Tibial nerve (tissue), 4 donors: ENCODE results near the gene SLC40A1. TPM values are rescaled to one million over a fixed set of nuclear protein-coding genes. Genes with fewer than 3 reads are reported as not detected.
A peak's percentile ranks its signal among the peaks of the same experiment; 100 is the strongest.

ENCODE experiments used
- DNase-seq, 2 donors: peaks; one replicate each; pipeline ENCODE4 v3.0.0-alpha.2; 2019; ENCODE audit warnings: low spot score in 2 of 2
- H3K27ac ChIP-seq, 4 donors: fragments of 200-600 bp; sonication (generic) in 3 of 4; one replicate each; pipeline ENCODE4 v1.5.1; 2017 to 2019; ENCODE audit warnings: mild to moderate bottlenecking in 1 of 4
- H3K27me3 ChIP-seq, 2 donors: fragments of 200-600 bp; sonication (generic) in 1 of 2; one replicate each; pipeline versions ENCODE4 v1.5.1 to v1.6.0; 2017 to 2019
- H3K36me3 ChIP-seq, 3 donors: fragments of 200-600 bp; sonication (generic); one replicate each; pipeline ENCODE4 v1.5.1; 2018 to 2019
- H3K4me1 ChIP-seq, 4 donors: fragments of 200-600 bp; sonication (generic) in 3 of 4; one replicate each; pipeline ENCODE4 v1.5.1; 2017 to 2019
- H3K4me3 ChIP-seq, 4 donors: fragments of 200-600 bp; sonication (generic) in 3 of 4; one replicate each; pipeline ENCODE4 v1.5.1; 2017 to 2019; ENCODE audit warnings: mild to moderate bottlenecking in 1 of 4, moderate library complexity in 1 of 4
- H3K9me3 ChIP-seq, 4 donors: fragments of 200-600 bp; sonication (generic) in 3 of 4; one replicate each; pipeline ENCODE4 v1.5.1; 2017 to 2019
- EP300 ChIP-seq, 2 donors: sonication (generic); formaldehyde crosslinking; IDR thresholded peaks; one replicate each; pipeline ENCODE4 v1.6.1; 2017; ENCODE audit warnings: antibody characterized with exemption in 2 of 2, mild to moderate bottlenecking in 1 of 2
- POLR2A ChIP-seq, 2 donors: fragments of 450-650 bp; IDR thresholded peaks; one replicate each; pipeline ENCODE4 v1.6.1; 2017; ENCODE audit warnings: antibody characterized with exemption in 2 of 2, mild to moderate bottlenecking in 2 of 2, moderate library complexity in 2 of 2
- WGBS, 2 donors: methylation state at CpG; one replicate each; pipeline ENCODE4 v1.1.5; 2018; 5-methylcytosine and 5-hydroxymethylcytosine counted together
- total RNA-seq, 4 donors: library from RNA; depleted of rRNA; stranded (reverse); fragments of >200 nt; gene quantifications; one replicate each; pipeline ENCODE4 v1.1.0, GENCODE V29; 2016
- TF ChIP-seq, protein P1 (sequence below), 5 experiments: fragments of 200-600 bp in 3 of 5; fragments of 450-650 bp in 2 of 5; sonication (generic) in 3 of 5; IDR thresholded peaks; one replicate each; pipeline ENCODE4 v1.5.1; 2016 to 2019; ENCODE audit warnings: antibody characterized with exemption in 5 of 5, mild to moderate bottlenecking in 3 of 5, moderate library complexity in 2 of 5

SLC40A1 gene
- total RNA-seq, 4 donors from 2014 or later = 26.0 to 51.1 (median 36.0) TPM

- TF ChIP-seq, protein P1, sequence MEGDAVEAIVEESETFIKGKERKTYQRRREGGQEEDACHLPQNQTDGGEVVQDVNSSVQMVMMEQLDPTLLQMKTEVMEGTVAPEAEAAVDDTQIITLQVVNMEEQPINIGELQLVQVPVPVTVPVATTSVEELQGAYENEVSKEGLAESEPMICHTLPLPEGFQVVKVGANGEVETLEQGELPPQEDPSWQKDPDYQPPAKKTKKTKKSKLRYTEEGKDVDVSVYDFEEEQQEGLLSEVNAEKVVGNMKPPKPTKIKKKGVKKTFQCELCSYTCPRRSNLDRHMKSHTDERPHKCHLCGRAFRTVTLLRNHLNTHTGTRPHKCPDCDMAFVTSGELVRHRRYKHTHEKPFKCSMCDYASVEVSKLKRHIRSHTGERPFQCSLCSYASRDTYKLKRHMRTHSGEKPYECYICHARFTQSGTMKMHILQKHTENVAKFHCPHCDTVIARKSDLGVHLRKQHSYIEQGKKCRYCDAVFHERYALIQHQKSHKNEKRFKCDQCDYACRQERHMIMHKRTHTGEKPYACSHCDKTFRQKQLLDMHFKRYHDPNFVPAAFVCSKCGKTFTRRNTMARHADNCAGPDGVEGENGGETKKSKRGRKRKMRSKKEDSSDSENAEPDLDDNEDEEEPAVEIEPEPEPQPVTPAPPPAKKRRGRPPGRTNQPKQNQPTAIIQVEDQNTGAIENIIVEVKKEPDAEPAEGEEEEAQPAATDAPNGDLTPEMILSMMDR (IDR thresholded peaks at IDR 0.05) = no peak
- TF ChIP-seq EP300 (IDR thresholded peaks at IDR 0.05) = no peak
- TF ChIP-seq POLR2A (IDR thresholded peaks at IDR 0.05) = no peak
- peaks cover 0 to 22% (median 4%) of the 10 kb centered on the region in 4 donors for H3K4me1 ChIP-seq
- H3K27ac ChIP-seq = no peak overlapping the region
- DNase-seq = no peak
- no peaks in the 10 kb centered on the region for H3K9me3 ChIP-seq
- WGBS, 2 donors = 87 to 88% methylated on average over 4 of the region's 4 CpGs
- no peak overlapping the region for H3K4me3 ChIP-seq
- no peaks in the 10 kb centered on the region for H3K36me3 ChIP-seq
- no peaks in the 10 kb centered on the region for H3K27me3 ChIP-seq
These were observed 34.0 kb upstream of the SLC40A1 start for GRCh38 chr2:189614585-189614984.

GRCh38 chr2:189613650-189614420 is 33.2 kb upstream of the SLC40A1 start:
- Histone ChIP-seq H3K4me1 (peaks cover 0 to 22% (median 4%) of the 10 kb centered on the region in 4 donors), H3K27me3 (no peaks in the 10 kb centered on the region), H3K4me3 (peak overlapping the region in 1 of 4 donors; percentile 33), H3K9me3 (no peaks in the 10 kb centered on the region), H3K27ac (peak overlapping the region in 2 of 4 donors; percentile 51 to 63), H3K36me3 (no peaks in the 10 kb centered on the region)
- TF ChIP-seq, protein P1 (IDR thresholded peaks at IDR 0.05) = no peak
- no peak for TF ChIP-seq EP300 (IDR thresholded peaks at IDR 0.05)
- TF ChIP-seq POLR2A (IDR thresholded peaks at IDR 0.05) = no peak
- 27 to 31% methylated on average over 2 of the region's 2 CpGs for WGBS, 2 donors
- no peak for DNase-seq

DNA sequence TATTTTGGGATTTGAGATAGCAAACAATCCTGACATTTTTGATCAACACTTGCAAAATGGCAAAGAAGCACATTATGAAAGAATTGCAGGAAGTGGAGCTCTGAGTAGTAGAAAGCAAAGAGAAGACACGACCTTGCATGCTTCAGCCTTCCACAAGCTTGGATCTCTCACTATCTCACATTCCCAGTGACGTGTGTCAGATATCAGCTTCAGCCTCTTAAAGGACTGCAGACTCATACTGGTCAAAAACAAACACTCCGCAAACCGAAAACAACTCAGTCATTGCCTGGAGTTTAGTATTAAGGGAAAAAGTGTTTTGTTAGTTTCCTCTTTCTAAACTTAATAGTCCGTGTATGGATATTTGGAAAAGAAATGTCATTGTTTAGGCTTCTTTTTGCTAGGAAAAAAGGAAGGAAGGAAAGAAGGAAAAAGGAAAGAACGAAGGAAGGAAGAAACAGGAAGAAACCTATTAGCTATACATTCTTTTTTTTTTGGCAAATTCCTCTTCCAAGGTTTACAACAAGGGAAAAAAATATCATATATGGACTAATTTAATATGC is 32.6 kb upstream of the SLC40A1 start:
- Histone ChIP-seq H3K36me3 (no peaks in the 10 kb centered on the region), H3K4me3 (peak overlapping the region in 2 of 4 donors; percentile 8 to 33), H3K9me3 (no peaks in the 10 kb centered on the region), H3K27ac (peak overlapping the region in 3 of 4 donors; percentile 49 to 63 (median 51)), H3K4me1 (peaks cover 0 to 22% (median 4%) of the 10 kb centered on the region in 4 donors), H3K27me3 (no peaks in the 10 kb centered on the region)
- DNase-seq = peak in 1 of 2 donors; percentile 20
- 5 to 6% methylated on average over 6 of the region's 6 CpGs for WGBS, 2 donors
- peak in 1 of 2 donors; percentile 18 for TF ChIP-seq EP300 (IDR thresholded peaks at IDR 0.05)
- TF ChIP-seq POLR2A (IDR thresholded peaks at IDR 0.05) = no peak

DNA sequence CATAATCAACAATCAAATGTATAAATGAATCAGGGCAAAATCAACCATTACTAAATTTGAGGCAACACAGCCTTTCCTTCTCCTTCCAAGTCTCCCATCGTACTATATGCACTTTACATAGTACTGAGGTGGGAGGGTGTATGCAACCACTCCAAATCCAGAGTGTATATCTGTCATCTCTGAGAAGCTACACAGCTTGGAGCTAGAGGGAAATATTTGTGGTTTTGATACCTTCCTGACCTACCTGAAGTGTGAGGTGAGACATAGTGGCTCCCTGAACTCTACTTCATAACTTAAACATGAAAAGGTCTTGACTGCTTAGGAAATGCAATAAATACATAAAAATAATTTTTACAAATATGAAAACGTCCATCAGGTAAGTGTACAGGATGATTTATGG is 30.1 kb upstream of the SLC40A1 start:
- no peak for DNase-seq
- no peaks in the 10 kb centered on the region for H3K36me3 ChIP-seq
- H3K27me3 ChIP-seq = no peaks in the 10 kb centered on the region
- WGBS, 2 donors = 91 to 92% methylated on average over 2 of the region's 2 CpGs
- H3K27ac ChIP-seq = no peak overlapping the region
- TF ChIP-seq POLR2A (IDR thresholded peaks at IDR 0.05) = no peak
- H3K4me3 ChIP-seq = no peak overlapping the region
- peaks cover 0 to 22% (median 4%) of the 10 kb centered on the region in 4 donors for H3K4me1 ChIP-seq
- H3K9me3 ChIP-seq = no peaks in the 10 kb centered on the region

- 95 to 100% methylated on average over 1 of the region's 1 CpG for WGBS, 2 donors
These were observed 29.3 kb upstream of the SLC40A1 start for GRCh38 chr2:189609853-189610252.

More at GRCh38 chr2:189609853-189610252, 29.3 kb upstream of the SLC40A1 start:
- H3K36me3 ChIP-seq = no peaks in the 10 kb centered on the region
- H3K27me3 ChIP-seq = no peaks in the 10 kb centered on the region
- no peaks in the 10 kb centered on the region for H3K9me3 ChIP-seq
- TF ChIP-seq EP300 (IDR thresholded peaks at IDR 0.05) (no peak), POLR2A (IDR thresholded peaks at IDR 0.05) (no peak)
- TF ChIP-seq, protein P1 (IDR thresholded peaks at IDR 0.05) = no peak
- no peak for DNase-seq
- peaks cover 0 to 22% (median 4%) of the 10 kb centered on the region in 4 donors for H3K4me1 ChIP-seq
- H3K4me3 ChIP-seq = no peak overlapping the region
- no peak overlapping the region for H3K27ac ChIP-seq
